ENCODE measurements around the gene OSTN.

- TF ChIP-seq POLR2A (IDR thresholded peaks at IDR 0.05; ENCODE audit: borderline replicate concordance, extremely low read depth, insufficient read depth, insufficient read length) (no peak), CTCF (IDR thresholded peaks at IDR 0.05 in 2 of 3, conservative IDR thresholded peaks at IDR 0.05 in 1 of 3; ENCODE audit: borderline replicate concordance in 1 of 3, insufficient read depth in 1 of 3, low read depth in 2 of 3, low read length in 2 of 3) (no peak), EZH2 (IDR thresholded peaks at IDR 0.05) (no peak), EZH2phosphoT487 (IDR thresholded peaks at IDR 0.05; ENCODE audit: borderline replicate concordance) (no peak), JUND (IDR thresholded peaks at IDR 0.05) (no peak), POLR2AphosphoS5 (IDR thresholded peaks at IDR 0.05; ENCODE audit: low read depth, low read length) (no peak), YY1 (IDR thresholded peaks at IDR 0.05; ENCODE audit: extremely low read depth, insufficient replicate concordance, low read depth, low read length) (no peak), SIN3A (IDR thresholded peaks at IDR 0.05; ENCODE audit: low read depth) (no peak), MAX (IDR thresholded peaks at IDR 0.05) (no peak), ZNF274 (IDR thresholded peaks at IDR 0.05; ENCODE audit: low read depth, low read length) (no peak)
Measured at GRCh38 chr3:191300422-191300821, 101.4 kb downstream of the OSTN start.

Data from HCT116 (cell line).